ENCODE measurements around the gene RNASE8. TPM values are rescaled to one million over a fixed set of nuclear protein-coding genes. Genes with fewer than 3 reads are reported as not detected.

RNASE8 gene
- total RNA-seq, 1 donor from 2014 or later: not detected

DNA sequence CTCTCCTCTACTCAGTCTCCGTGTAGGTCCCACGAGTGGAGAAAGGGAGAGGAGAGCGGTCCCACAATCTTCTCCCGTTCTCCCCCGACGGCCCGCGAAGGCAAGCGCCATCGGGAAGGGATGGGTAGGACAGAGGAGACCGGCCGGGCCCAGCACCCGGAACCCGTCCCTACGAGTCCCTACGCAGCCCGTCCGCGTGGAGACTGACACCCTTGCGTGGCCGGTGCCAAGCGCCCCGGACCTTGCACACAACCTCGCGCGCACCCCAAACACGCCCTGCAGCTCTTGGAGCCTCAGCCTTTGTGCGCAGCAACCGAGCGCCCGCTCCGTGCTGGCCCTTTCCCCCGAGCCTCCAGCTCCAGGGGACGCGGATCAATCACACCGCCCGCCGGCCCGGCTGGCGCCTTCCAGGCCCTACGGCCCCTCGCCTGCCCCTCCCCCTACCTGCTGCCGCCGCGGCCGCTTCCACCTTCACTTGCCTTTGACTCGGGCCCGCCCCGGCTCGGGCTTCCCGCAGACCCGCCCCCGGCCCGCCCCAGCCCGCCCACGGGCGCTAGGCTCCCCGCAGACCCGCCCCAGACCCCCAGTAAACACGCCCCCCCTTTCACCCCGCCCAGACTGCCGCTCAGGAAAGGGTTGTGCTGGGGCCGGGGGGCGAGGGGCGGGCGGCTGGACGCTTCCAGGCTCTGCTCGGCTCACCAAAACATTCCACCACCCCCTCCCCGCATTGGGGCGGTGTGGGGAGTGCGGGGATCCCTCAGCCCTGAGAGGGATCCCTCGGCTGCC is 32.8 kb upstream of the RNASE8 start, which contains the start of gene NDRG2:
Gene NDRG2 (minus strand): TSS at position 477 of the 786 bp plus-strand sequence. CDS start 1,746 bp downstream, outside the sequence.
- Mint-ChIP-seq H3K4me3 (ENCODE audit: unreplicated experiment) (peak within 1 kb of the TSS; percentile 89), H3K36me3 (ENCODE audit: low read depth, unreplicated experiment) (peaks cover 18% of the 10 kb centered on the region), H3K4me1 (ENCODE audit: unreplicated experiment) (peaks cover 32% of the 10 kb centered on the region), H3K9me3 (ENCODE audit: unreplicated experiment) (no peaks in the 10 kb centered on the region), H3K27ac (ENCODE audit: unreplicated experiment) (peak within 1 kb of the TSS; percentile 74), H3K27me3 (ENCODE audit: unreplicated experiment) (peaks cover 10% of the 10 kb centered on the region)
- TF ChIP-seq, protein P1, sequence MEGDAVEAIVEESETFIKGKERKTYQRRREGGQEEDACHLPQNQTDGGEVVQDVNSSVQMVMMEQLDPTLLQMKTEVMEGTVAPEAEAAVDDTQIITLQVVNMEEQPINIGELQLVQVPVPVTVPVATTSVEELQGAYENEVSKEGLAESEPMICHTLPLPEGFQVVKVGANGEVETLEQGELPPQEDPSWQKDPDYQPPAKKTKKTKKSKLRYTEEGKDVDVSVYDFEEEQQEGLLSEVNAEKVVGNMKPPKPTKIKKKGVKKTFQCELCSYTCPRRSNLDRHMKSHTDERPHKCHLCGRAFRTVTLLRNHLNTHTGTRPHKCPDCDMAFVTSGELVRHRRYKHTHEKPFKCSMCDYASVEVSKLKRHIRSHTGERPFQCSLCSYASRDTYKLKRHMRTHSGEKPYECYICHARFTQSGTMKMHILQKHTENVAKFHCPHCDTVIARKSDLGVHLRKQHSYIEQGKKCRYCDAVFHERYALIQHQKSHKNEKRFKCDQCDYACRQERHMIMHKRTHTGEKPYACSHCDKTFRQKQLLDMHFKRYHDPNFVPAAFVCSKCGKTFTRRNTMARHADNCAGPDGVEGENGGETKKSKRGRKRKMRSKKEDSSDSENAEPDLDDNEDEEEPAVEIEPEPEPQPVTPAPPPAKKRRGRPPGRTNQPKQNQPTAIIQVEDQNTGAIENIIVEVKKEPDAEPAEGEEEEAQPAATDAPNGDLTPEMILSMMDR (IDR thresholded peaks at IDR 0.05; ENCODE audit: unreplicated experiment): no peak
- peak; percentile 73 for DNase-seq (ENCODE audit: low spot score)

DNA sequence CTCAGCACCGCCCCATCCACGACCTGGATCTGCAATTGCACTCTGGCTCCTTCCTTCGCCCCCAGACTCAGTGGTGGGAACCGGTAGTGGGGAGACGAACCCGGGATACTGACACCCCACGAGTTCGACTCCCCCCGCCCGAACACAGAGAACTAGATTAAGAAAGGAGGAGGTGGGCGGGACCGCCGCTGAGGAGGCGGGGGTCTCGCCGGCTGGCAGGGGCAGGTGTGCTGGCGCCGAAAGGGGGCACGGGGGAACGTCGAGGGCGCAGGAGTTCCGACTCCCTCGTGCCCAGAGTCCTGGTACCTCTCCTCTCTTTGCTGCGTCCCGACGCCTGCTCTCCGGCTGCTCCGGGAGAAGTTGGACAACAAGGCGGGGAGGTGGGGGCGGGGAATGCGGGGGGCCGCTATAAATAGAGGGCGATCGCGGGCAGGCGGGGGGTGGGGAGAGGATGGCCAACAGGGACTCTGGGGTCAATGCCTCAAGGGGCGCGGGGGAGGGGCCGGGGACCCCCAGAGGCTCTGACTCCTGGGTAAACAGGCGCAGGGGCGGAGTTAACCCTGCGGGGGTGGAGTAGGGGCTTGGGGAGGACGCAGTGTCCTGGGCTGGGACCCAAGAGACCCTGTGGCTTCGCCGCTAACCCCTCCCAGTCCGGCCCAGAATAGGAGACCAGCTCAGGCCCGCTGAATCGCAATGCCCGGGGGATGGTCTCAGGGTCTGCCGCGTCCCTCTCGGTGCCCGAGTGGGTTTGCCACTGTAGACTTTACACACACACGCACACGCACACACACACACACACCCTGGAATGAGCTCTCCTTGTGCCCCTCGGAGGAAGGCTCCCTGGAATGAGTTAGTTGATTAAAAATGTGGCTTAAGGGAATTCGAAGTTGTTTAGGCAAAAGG is 32.0 kb upstream of the RNASE8 start:
- TF ChIP-seq, protein P1 (IDR thresholded peaks at IDR 0.05; ENCODE audit: unreplicated experiment): no peak
- peak; percentile 21 for DNase-seq (ENCODE audit: low spot score)
- Mint-ChIP-seq H3K27me3 (ENCODE audit: unreplicated experiment) (peaks cover 10% of the 10 kb centered on the region), H3K27ac (ENCODE audit: unreplicated experiment) (no peak overlapping the region), H3K36me3 (ENCODE audit: low read depth, unreplicated experiment) (peaks cover 18% of the 10 kb centered on the region), H3K4me3 (ENCODE audit: unreplicated experiment) (peak overlapping the region; percentile 89), H3K9me3 (ENCODE audit: unreplicated experiment) (no peaks in the 10 kb centered on the region), H3K4me1 (ENCODE audit: unreplicated experiment) (peaks cover 30% of the 10 kb centered on the region)

DNA sequence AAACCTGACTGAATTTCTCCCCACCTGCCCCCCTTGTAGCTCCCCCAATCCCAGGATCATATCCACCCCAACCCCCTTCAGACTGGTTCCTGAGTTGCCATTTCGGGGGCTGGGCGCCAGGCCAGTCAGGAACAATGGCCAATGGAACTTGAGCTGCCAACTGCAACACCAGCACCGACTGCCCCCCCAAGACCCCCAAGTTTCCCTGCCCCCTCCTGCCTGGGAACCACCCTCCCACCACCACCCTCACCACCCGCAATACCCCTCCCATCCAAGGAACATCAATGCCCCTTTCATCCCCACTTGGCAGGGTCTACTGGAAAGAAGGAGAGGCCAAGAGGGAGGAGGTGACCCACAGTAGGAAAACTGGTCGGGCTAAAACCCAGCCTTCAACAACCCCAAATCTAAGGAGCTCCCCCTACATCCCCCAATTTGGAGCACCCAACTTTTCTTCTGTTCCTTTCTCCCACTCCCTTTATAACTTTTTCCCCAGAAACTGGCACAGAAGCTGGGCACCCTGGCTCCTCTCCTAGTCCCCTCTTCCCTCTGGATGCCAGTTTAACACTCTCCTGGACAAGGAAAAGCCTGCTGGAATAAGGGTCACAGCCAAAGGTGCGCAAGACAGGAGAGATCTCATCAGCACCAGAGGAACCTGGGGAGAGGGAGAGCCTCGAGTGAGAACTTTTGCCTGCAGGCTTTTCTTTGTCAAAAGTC is 31.2 kb upstream of the RNASE8 start:
- no peak for DNase-seq (ENCODE audit: low spot score)
- H3K4me3 Mint-ChIP-seq (ENCODE audit: unreplicated experiment): peak overlapping the region; percentile 84
- H3K27me3 Mint-ChIP-seq (ENCODE audit: unreplicated experiment): peaks cover 10% of the 10 kb centered on the region
- peaks cover 15% of the 10 kb centered on the region for H3K36me3 Mint-ChIP-seq (ENCODE audit: low read depth, unreplicated experiment)
- TF ChIP-seq, protein P1 (IDR thresholded peaks at IDR 0.05; ENCODE audit: unreplicated experiment): no peak
- H3K9me3 Mint-ChIP-seq (ENCODE audit: unreplicated experiment): no peaks in the 10 kb centered on the region
- H3K4me1 Mint-ChIP-seq (ENCODE audit: unreplicated experiment): peaks cover 29% of the 10 kb centered on the region
- no peak overlapping the region for H3K27ac Mint-ChIP-seq (ENCODE audit: unreplicated experiment)

DNA sequence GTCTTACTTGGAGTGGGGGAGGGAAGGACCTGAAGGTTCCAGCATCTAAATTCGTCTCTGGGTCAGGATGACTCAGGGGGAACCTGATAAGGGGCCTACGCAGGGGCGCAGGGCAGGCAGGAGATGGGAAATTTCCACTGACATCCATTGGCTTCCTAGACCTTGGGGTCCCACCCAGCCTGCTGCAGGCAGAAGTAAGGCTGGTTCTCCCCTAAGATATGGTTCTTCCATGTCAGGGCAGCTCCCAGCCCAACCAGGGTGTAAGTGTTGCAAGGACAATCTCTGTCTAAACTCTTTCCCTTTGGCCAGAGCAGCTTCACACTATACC is 30.7 kb upstream of the RNASE8 start:
- H3K36me3 Mint-ChIP-seq (ENCODE audit: low read depth, unreplicated experiment): peaks cover 9% of the 10 kb centered on the region
- H3K27ac Mint-ChIP-seq (ENCODE audit: unreplicated experiment): no peak overlapping the region
- H3K9me3 Mint-ChIP-seq (ENCODE audit: unreplicated experiment): no peaks in the 10 kb centered on the region
- TF ChIP-seq, protein P1 (IDR thresholded peaks at IDR 0.05; ENCODE audit: unreplicated experiment): no peak
- H3K4me3 Mint-ChIP-seq (ENCODE audit: unreplicated experiment): no peak overlapping the region
- H3K4me1 Mint-ChIP-seq (ENCODE audit: unreplicated experiment): peaks cover 28% of the 10 kb centered on the region
- H3K27me3 Mint-ChIP-seq (ENCODE audit: unreplicated experiment): peaks cover 14% of the 10 kb centered on the region
- no peak for DNase-seq (ENCODE audit: low spot score)

Data from endothelial cell (in vitro differentiated cells).